Loucy (cell line): ENCODE results near the gene ETAA1.

Source experiments
- H2AFZ ChIP-seq: fragments of 200-600 bp; sonication (generic); 2 replicates; pipeline ENCODE4 v1.6.0; 2016; ENCODE audit warnings: antibody characterized with exemption, mild to moderate bottlenecking, low read length, moderate library complexity
- H3F3A ChIP-seq: fragments of 200-600 bp; 2 replicates; pipeline ENCODE4 v1.6.0; 2016; ENCODE audit warnings: antibody characterized with exemption, low read depth, mild to moderate bottlenecking
- H3K27me3 ChIP-seq: fragments of 200-600 bp; sonication (generic); 2 replicates; pipeline ENCODE4 v1.6.1; 2014; ENCODE audit warnings: low read length, mild to moderate bottlenecking; ENCODE audit not compliant: insufficient read depth, poor library complexity, severe bottlenecking
- H3K36me3 ChIP-seq: fragments of 200-600 bp; sonication (generic); 2 replicates; pipeline ENCODE4 v1.6.1; 2016; ENCODE audit warnings: low read length; ENCODE audit not compliant: insufficient read depth
- H3K4me1 ChIP-seq: fragments of 200-600 bp; sonication (generic); 2 replicates; pipeline ENCODE4 v1.5.1; 2014; ENCODE audit warnings: low read length, mild to moderate bottlenecking; ENCODE audit not compliant: insufficient read depth, poor library complexity, severe bottlenecking
- H3K4me2 ChIP-seq: fragments of 200-600 bp; sonication (generic); 2 replicates; pipeline ENCODE4 v1.6.0; 2014; ENCODE audit warnings: antibody characterized with exemption, low read length, low read depth, mild to moderate bottlenecking; ENCODE audit not compliant: poor library complexity, severe bottlenecking
- H3K4me3 ChIP-seq: fragments of 200-600 bp; sonication (generic); 2 replicates; pipeline ENCODE4 v1.5.1; 2014; ENCODE audit warnings: low read length, mild to moderate bottlenecking, mixed read lengths; ENCODE audit not compliant: poor library complexity, severe bottlenecking
- H3K79me2 ChIP-seq: fragments of 200-600 bp; sonication (generic); 2 replicates; pipeline ENCODE4 v1.6.1; 2014; ENCODE audit warnings: low read length; ENCODE audit not compliant: insufficient read depth
- H3K9ac ChIP-seq: fragments of 200-600 bp; sonication (generic); 2 replicates; pipeline ENCODE4 v1.6.0; 2014; ENCODE audit warnings: mild to moderate bottlenecking, low read depth, low read length, moderate library complexity; ENCODE audit not compliant: poor library complexity, severe bottlenecking
- H3K9me2 ChIP-seq: fragments of 200-600 bp; sonication (generic); replicated peaks from 2 replicates; pipeline ENCODE4 v1.6.1; 2016; ENCODE audit warnings: low read depth, low read length, mixed read lengths
- H3K9me3 ChIP-seq: fragments of 200-600 bp; sonication (generic); 2 replicates; pipeline ENCODE4 v1.6.1; 2014; ENCODE audit warnings: mild to moderate bottlenecking, antibody characterized with exemption, low read length, low read depth; ENCODE audit not compliant: insufficient read depth
- H4K20me1 ChIP-seq: fragments of 200-600 bp; sonication (generic); 2 replicates; pipeline ENCODE4 v1.6.0; 2014; ENCODE audit warnings: antibody characterized with exemption, low read length, mild to moderate bottlenecking; ENCODE audit not compliant: insufficient read depth, poor library complexity, severe bottlenecking
- CTCF ChIP-seq: fragments of 200-600 bp; sonication (generic); conservative IDR thresholded peaks from 2 replicates; pipeline ENCODE4 v1.5.1; 2014; ENCODE audit warnings: mild to moderate bottlenecking, antibody characterized with exemption, low read length
- EZH2phosphoT487 ChIP-seq: fragments of 200-600 bp; IDR thresholded peaks from 2 replicates; pipeline ENCODE4 v1.6.1; 2018; ENCODE audit warnings: antibody characterized with exemption, mild to moderate bottlenecking, moderate library complexity, borderline replicate concordance

ETAA1 gene

GRCh38 chr2:67416136-67416535, 19.0 kb downstream of the ETAA1 start:
- Histone ChIP-seq H3K79me2 (no peaks in the 10 kb centered on the region), H3K36me3 (peaks cover 2% of the 10 kb centered on the region; the same call in 1 of the 2 replicates), H3K4me1 (no peaks in the 10 kb centered on the region), H4K20me1 (no peaks in the 10 kb centered on the region), H3K9me2 (no peaks in the 10 kb centered on the region), H3K9ac (no peak overlapping the region), H3K27me3 (no peaks in the 10 kb centered on the region), H2AFZ (no peak overlapping the region), H3K4me3 (no peak overlapping the region), H3F3A (no peaks in the 10 kb centered on the region), H3K4me2 (no peak overlapping the region), H3K9me3 (no peaks in the 10 kb centered on the region)
- TF ChIP-seq EZH2phosphoT487 (no peak), CTCF (no peak)

- H2AFZ ChIP-seq = no peak overlapping the region
- no peaks in the 10 kb centered on the region for H4K20me1 ChIP-seq
- no peak overlapping the region for H3K4me3 ChIP-seq
- no peaks in the 10 kb centered on the region for H3K79me2 ChIP-seq
- no peak overlapping the region for H3K4me2 ChIP-seq
- H3K4me1 ChIP-seq = no peaks in the 10 kb centered on the region
- H3K9me3 ChIP-seq = peaks cover 7% of the 10 kb centered on the region; the same call in 1 of the 2 replicates
- TF ChIP-seq CTCF (no peak), EZH2phosphoT487 (no peak)
- no peaks in the 10 kb centered on the region for H3K27me3 ChIP-seq
- no peak overlapping the region for H3K9ac ChIP-seq
- no peaks in the 10 kb centered on the region for H3K9me2 ChIP-seq
- H3K36me3 ChIP-seq = no peaks in the 10 kb centered on the region
- H3F3A ChIP-seq = no peaks in the 10 kb centered on the region
Measured at GRCh38 chr2:67423489-67423888, 26.4 kb downstream of the ETAA1 start.

GRCh38 chr2:67436221-67436620, 39.1 kb downstream of the ETAA1 start:
- Histone ChIP-seq H2AFZ (no peak overlapping the region), H3K4me1 (no peaks in the 10 kb centered on the region), H3K4me3 (no peak overlapping the region), H3K4me2 (no peak overlapping the region), H3F3A (no peaks in the 10 kb centered on the region), H4K20me1 (no peaks in the 10 kb centered on the region), H3K27me3 (no peaks in the 10 kb centered on the region), H3K79me2 (no peaks in the 10 kb centered on the region), H3K9ac (no peak overlapping the region), H3K9me3 (no peaks in the 10 kb centered on the region), H3K36me3 (no peaks in the 10 kb centered on the region), H3K9me2 (no peaks in the 10 kb centered on the region)
- TF ChIP-seq CTCF = no peak
- TF ChIP-seq EZH2phosphoT487 = no peak
